GM21360 (cell line): ENCODE measurements around the gene TCP11.

Experiments
- ATAC-seq: cut with Tn5 transposase; IDR thresholded peaks from one replicate; pipeline ENCODE4 v1.9.1; 2021; ENCODE audit warnings: mild to moderate bottlenecking, moderate library complexity; ENCODE audit not compliant: unreplicated experiment

Gene TCP11

GRCh38 chr6:35068206-35068605 lies 72.9 kb downstream of the TCP11 start:
- no peak for ATAC-seq
